Naive thymus-derived CD4-positive, alpha-beta T cell (primary cell): ENCODE data around the gene HES7. TPM values are rescaled to one million over a fixed set of nuclear protein-coding genes. Genes with fewer than 3 reads are reported as not detected.
"Not testable (repeated sequence)": the region's sequence is repeated elsewhere in the genome, so short reads cannot be mapped to it uniquely, and the experiment has no call there.

Experiments
- ATAC-seq: fragments of 150-1000 bp; cut with Tn5 transposase; 2 replicates; pipeline ENCODE4 v1.10.0; 2021; ENCODE audit warnings: mild to moderate bottlenecking, moderate library complexity
- CTCF ChIA-PET: fragments of 350-600 bp; sonication (Branson Sonifier 250); formaldehyde crosslinking; loops from one replicate; lab custom pipeline; 2021; ENCODE audit warnings: antibody characterized with exemption; lab: Charles Lee
- POLR2A ChIA-PET: fragments of 350-600 bp; sonication (Branson Sonifier 250); formaldehyde crosslinking; loops from one replicate; lab custom pipeline; 2021; ENCODE audit warnings: antibody characterized with exemption, inconsistent platforms; lab: Charles Lee
- DNase-seq, 9 donors: peaks; one replicate each; pipeline versions ENCODE4 v3.0.0 to v3.0.0-alpha.2; 2020 to 2022; ENCODE audit warnings: mixed read lengths in 1 of 9
- H3K27ac ChIP-seq: one replicate; pipeline ENCODE4 v1.7.0; 2013; ENCODE audit warnings: mild to moderate bottlenecking, low read depth, low read length, moderate library complexity
- H3K27me3 ChIP-seq, 2 donors: one replicate each; pipeline ENCODE4 v1.7.0; 2013; ENCODE audit warnings: low read length in 2 of 2, mild to moderate bottlenecking in 2 of 2, moderate library complexity in 2 of 2; ENCODE audit not compliant: control insufficient read depth in 2 of 2, insufficient read depth in 2 of 2
- H3K36me3 ChIP-seq, 3 experiments: 1 replicate in 2 of 3; 2 replicates in 1 of 3; pipeline ENCODE4 v1.7.0; 2013; ENCODE audit warnings: low read length in 3 of 3, mild to moderate bottlenecking in 3 of 3, moderate library complexity in 1 of 3; ENCODE audit not compliant: insufficient read depth in 3 of 3, control insufficient read depth in 2 of 3
- H3K4me1 ChIP-seq, 2 donors: one replicate each; pipeline ENCODE4 v1.7.0; 2013; ENCODE audit warnings: low read length in 2 of 2, mild to moderate bottlenecking in 2 of 2, moderate library complexity in 1 of 2; ENCODE audit not compliant: control insufficient read depth in 2 of 2, insufficient read depth in 2 of 2
- H3K4me3 ChIP-seq: 2 replicates; pipeline ENCODE4 v1.7.0; 2013; ENCODE audit warnings: mild to moderate bottlenecking, low read length
- H3K9me3 ChIP-seq, 3 experiments: 1 replicate in 2 of 3; 2 replicates in 1 of 3; pipeline ENCODE4 v1.7.0; 2013; ENCODE audit warnings: low read length in 3 of 3; ENCODE audit not compliant: control insufficient read depth in 2 of 3
- H3K27ac Mint-ChIP-seq, 9 donors: one replicate each; pipeline ENCODE4 v1.8.0; 2020 to 2022; ENCODE audit warnings: mixed read lengths in 9 of 9, mild to moderate bottlenecking in 8 of 9, moderate library complexity in 5 of 9, inconsistent platforms in 2 of 9
- H3K27me3 Mint-ChIP-seq, 5 donors: one replicate each; pipeline ENCODE4 v1.8.0; 2021 to 2022; ENCODE audit warnings: mixed read lengths in 5 of 5, mild to moderate bottlenecking in 1 of 5
- H3K36me3 Mint-ChIP-seq, 5 donors: one replicate each; pipeline ENCODE4 v1.8.0; 2020 to 2022; ENCODE audit warnings: mixed read lengths in 5 of 5, mild to moderate bottlenecking in 3 of 5, inconsistent platforms in 1 of 5
- H3K4me1 Mint-ChIP-seq, 7 donors: one replicate each; pipeline ENCODE4 v1.8.0; 2020 to 2022; ENCODE audit warnings: mixed read lengths in 7 of 7, mild to moderate bottlenecking in 3 of 7, inconsistent platforms in 1 of 7
- H3K4me3 Mint-ChIP-seq, 10 donors: one replicate each; pipeline ENCODE4 v1.8.0; 2020 to 2022; ENCODE audit warnings: mild to moderate bottlenecking in 10 of 10, mixed read lengths in 10 of 10, moderate library complexity in 6 of 10, inconsistent platforms in 2 of 10
- H3K9me3 Mint-ChIP-seq, 11 donors: one replicate each; pipeline ENCODE4 v1.8.0; 2020 to 2022; ENCODE audit warnings: mixed read lengths in 11 of 11, mild to moderate bottlenecking in 4 of 11, inconsistent platforms in 1 of 11, moderate library complexity in 1 of 11
- intact Hi-C, 2 donors: fragments of 100-400 bp; cut with micrococcal nuclease; formaldehyde crosslinking; loops; one replicate each; pipeline ENCODE4 v1.15.1; 2023
- polyA plus RNA-seq, 2 donors: library from polyadenylated mRNA; unstranded; fragments of 300-500 nt; fragmentation: Illumina TruSeq; gene quantifications; one replicate each; pipeline ENCODE4 v1.2.3, GENCODE V29; 2021
- total RNA-seq, 6 experiments: library from RNA in 5 of 6; stranded (reverse) in 5 of 6; gene quantifications; 1 replicate in 5 of 6; 2 replicates in 1 of 6; pipeline ENCODE4 v1.2.3 and lab custom pipeline; 2021 to 2026

HES7 gene
- total RNA-seq: under 1 TPM; 0.22 to 0.98 (median 0.41) TPM
- polyA plus RNA-seq: not detected
- total RNA-seq (lab: John Stamatoyannopoulos, UW): not detected

- no peak within 1 kb of the TSS for H3K27ac ChIP-seq
- no peak for ATAC-seq
- ChIA-PET CTCF (interaction anchor here (0.5 to 2.2 kb wide), 4 partner anchors 15 to 177 kb away, joined by 3 to 6 read pairs (median 4); no protein-coding TSS in a partner anchor), POLR2A (interaction anchor here (0.6 to 3.9 kb wide), 15 partner anchors 12 to 174 kb away, joined by 3 to 30 read pairs (median 5); partner anchors contain the start of genes BORCS6 and CTC1)
- peak within 1 kb of the TSS; percentile 73 to 99 (median 94) for H3K27ac Mint-ChIP-seq
- peak in 1 of 9 donors; percentile 13 for DNase-seq
- H3K4me3 Mint-ChIP-seq: peak within 1 kb of the TSS; percentile 88 to 99 (median 92)
- peaks cover 0 to 3% of the 10 kb centered on the region in 2 donors for H3K27me3 ChIP-seq
- H3K9me3 ChIP-seq: no peaks in the 10 kb centered on the region
- no peaks in the 10 kb centered on the region for H3K36me3 ChIP-seq
- H3K4me1 ChIP-seq: peaks cover 51 to 52% of the 10 kb centered on the region in 2 donors
- intact Hi-C loops: loop anchor here (1.0 kb wide), 2 partner anchors 14 to 32 kb away; no protein-coding TSS in a partner anchor
- H3K4me1 Mint-ChIP-seq: peaks cover 46 to 70% (median 65%) of the 10 kb centered on the region in 7 donors
- H3K27me3 Mint-ChIP-seq: peaks cover 0 to 58% (median 30%) of the 10 kb centered on the region in 5 donors
- H3K4me3 ChIP-seq: peak within 1 kb of the TSS; percentile 96
- H3K36me3 Mint-ChIP-seq: peaks cover 0 to 8% (median 0%) of the 10 kb centered on the region in 5 donors
- peaks cover 0 to 43% (median 0%) of the 10 kb centered on the region in 11 donors for H3K9me3 Mint-ChIP-seq
Observed at GRCh38 chr17:8123695-8124349, at the start of gene HES7. HES7 (minus strand) TSS chr17:8124106; CDS start chr17:8124084, 22 bp downstream.

GRCh38 chr17:8173056-8173870 is 49.4 kb upstream of the HES7 start:
- H3K4me3 ChIP-seq: peak overlapping the region; percentile 57
- peaks cover 33 to 60% (median 52%) of the 10 kb centered on the region in 7 donors for H3K4me1 Mint-ChIP-seq
- peaks cover 0 to 4% (median 0%) of the 10 kb centered on the region in 5 donors for H3K36me3 Mint-ChIP-seq
- no peaks in the 10 kb centered on the region for H3K27me3 Mint-ChIP-seq
- peaks cover 26 to 39% of the 10 kb centered on the region in 2 donors for H3K4me1 ChIP-seq
- H3K36me3 ChIP-seq: no peaks in the 10 kb centered on the region
- ATAC-seq: peak; percentile 91
- ChIA-PET POLR2A (interaction anchor here (0.5 to 25.9 kb wide), 34 partner anchors 9 to 884 kb away, joined by 3 to 820 read pairs (median 5); partner anchors contain the start of genes AURKB, BORCS6, CTC1 and PER1), CTCF (interaction anchor here (0.6 to 1.5 kb wide), 8 partner anchors 9 to 63 kb away, joined by 3 to 9 read pairs (median 6); no protein-coding TSS in a partner anchor)
- peak; percentile 49 to 95 (median 91) for DNase-seq
- intact Hi-C loops: loop anchor here (1.0 to 5.0 kb wide), 10 partner anchors 9 to 127 kb away; partner anchors contain the start of gene AURKB (in 1 of the 2)
- H3K27ac ChIP-seq: peak overlapping the region; percentile 92
- H3K9me3 ChIP-seq: no peaks in the 10 kb centered on the region
- H3K27me3 ChIP-seq: no peaks in the 10 kb centered on the region
- peaks cover 0 to 6% (median 0%) of the 10 kb centered on the region in 11 donors for H3K9me3 Mint-ChIP-seq
- H3K27ac Mint-ChIP-seq: peak overlapping the region; percentile 99 to 100 (median 100)
- peak overlapping the region; percentile 80 to 96 (median 90) for H3K4me3 Mint-ChIP-seq

GRCh38 chr17:8170186-8170585 is 46.3 kb upstream of the HES7 start:
- ATAC-seq, H3K27ac ChIP-seq, H3K36me3 Mint-ChIP-seq, DNase-seq, H3K27ac Mint-ChIP-seq, H3K9me3 ChIP-seq, H3K27me3 ChIP-seq, H3K4me3 Mint-ChIP-seq, H3K4me3 ChIP-seq, H3K36me3 ChIP-seq, H3K27me3 Mint-ChIP-seq, CTCF ChIA-PET, H3K9me3 Mint-ChIP-seq: not testable (repeated sequence)
- H3K4me1 Mint-ChIP-seq: peaks cover 18 to 46% (median 39%) of the 10 kb centered on the region in 7 donors
- POLR2A ChIA-PET: interaction anchor here (1.7 to 25.9 kb wide), 2 partner anchors 12 to 16 kb away, joined by 7 to 820 read pairs; partner anchors contain the start of genes PER1 and VAMP2
- intact Hi-C loops: loop anchor here in 1 of 2 donors (5.0 kb wide), 1 partner anchor 52 kb away; no protein-coding TSS in a partner anchor
- H3K4me1 ChIP-seq: peaks cover 13 to 24% of the 10 kb centered on the region in 2 donors

- Mint-ChIP-seq H3K27ac (no peak overlapping the region), H3K4me1 (peaks cover 23 to 44% (median 32%) of the 10 kb centered on the region in 7 donors), H3K27me3 (no peaks in the 10 kb centered on the region), H3K9me3 (peaks cover 0 to 3% (median 0%) of the 10 kb centered on the region in 11 donors), H3K4me3 (no peak overlapping the region), H3K36me3 (peaks cover 0 to 4% (median 0%) of the 10 kb centered on the region in 5 donors)
- Histone ChIP-seq H3K36me3 (peaks cover 0 to under 1% (median 0%) of the 10 kb centered on the region in 3 experiments), H3K27me3 (peaks cover 0 to 3% of the 10 kb centered on the region in 2 donors), H3K4me3 (no peak overlapping the region), H3K27ac (no peak overlapping the region), H3K4me1 (peaks cover 22 to 26% of the 10 kb centered on the region in 2 donors), H3K9me3 (no peaks in the 10 kb centered on the region)
- no peak for DNase-seq
- intact Hi-C loops: no loop called here
- CTCF ChIA-PET: interaction anchor here (0.6 to 2.1 kb wide), 4 partner anchors 8 to 29 kb away, joined by 3 to 6 read pairs (median 4); no protein-coding TSS in a partner anchor
- POLR2A ChIA-PET: interaction anchor here (1.0 to 3.3 kb wide), 11 partner anchors 9 to 121 kb away, joined by 3 to 21 read pairs (median 5); partner anchors contain the start of genes RANGRF and TMEM107
- no peak for ATAC-seq
Observed at GRCh38 chr17:8167526-8167925, 43.6 kb upstream of the HES7 start.

- peak overlapping the region in 4 of 9 donors; percentile 9 to 68 (median 28) for H3K27ac Mint-ChIP-seq
Observed at GRCh38 chr17:8166731-8167130, 42.8 kb upstream of the HES7 start.

More at GRCh38 chr17:8166731-8167130, 42.8 kb upstream of the HES7 start:
- CTCF ChIA-PET: interaction anchor here (0.7 to 2.1 kb wide), 4 partner anchors 7 to 64 kb away, joined by 3 to 6 read pairs (median 4); no protein-coding TSS in a partner anchor
- Mint-ChIP-seq H3K36me3 (peaks cover 0 to 5% (median 3%) of the 10 kb centered on the region in 5 donors), H3K9me3 (peaks cover 0 to 2% (median 0%) of the 10 kb centered on the region in 11 donors), H3K4me3 (no peak overlapping the region), H3K4me1 (peaks cover 23 to 40% (median 31%) of the 10 kb centered on the region in 7 donors), H3K27me3 (no peaks in the 10 kb centered on the region)
- Histone ChIP-seq H3K27ac (no peak overlapping the region), H3K4me3 (no peak overlapping the region), H3K9me3 (no peaks in the 10 kb centered on the region), H3K27me3 (peaks cover 0 to 3% of the 10 kb centered on the region in 2 donors), H3K36me3 (peaks cover 0 to 6% (median 0%) of the 10 kb centered on the region in 3 experiments), H3K4me1 (peaks cover 23 to 25% of the 10 kb centered on the region in 2 donors)
- DNase-seq (no peak), ATAC-seq (no peak)
- POLR2A ChIA-PET: interaction anchor here (1.1 to 3.3 kb wide), 9 partner anchors 10 to 55 kb away, joined by 3 to 21 read pairs (median 11); partner anchors contain the start of gene TMEM107
- intact Hi-C loops: no loop called here
